Panc1 (cell line): ENCODE results near the gene PLEKHA7.

Experiments used
- POLR2AphosphoS5 ChIP-seq: IDR thresholded peaks from 2 replicates; pipeline ENCODE4 v1.6.1; 2012; ENCODE audit warnings: mild to moderate bottlenecking, low read depth, low read length, moderate library complexity
- TCF7L2 ChIP-seq: IDR thresholded peaks from 2 replicates; pipeline ENCODE4 v1.6.1; 2011; ENCODE audit warnings: mild to moderate bottlenecking, low read depth, low read length, inconsistent platforms
- TF ChIP-seq, protein P1 (sequence below): fragments of 450-650 bp; IDR thresholded peaks from 2 replicates; pipeline ENCODE4 v1.5.1; 2017; ENCODE audit warnings: mild to moderate bottlenecking
- TF ChIP-seq, protein P2 (sequence below), 2 experiments: IDR thresholded peaks; 2 replicates each; pipeline ENCODE4 v1.6.1; 2011 to 2012; ENCODE audit warnings: low read depth in 2 of 2, control low read depth in 1 of 2, low read length in 1 of 2, mild to moderate bottlenecking in 1 of 2, moderate library complexity in 1 of 2; ENCODE audit not compliant: insufficient read depth in 1 of 2

DNA sequence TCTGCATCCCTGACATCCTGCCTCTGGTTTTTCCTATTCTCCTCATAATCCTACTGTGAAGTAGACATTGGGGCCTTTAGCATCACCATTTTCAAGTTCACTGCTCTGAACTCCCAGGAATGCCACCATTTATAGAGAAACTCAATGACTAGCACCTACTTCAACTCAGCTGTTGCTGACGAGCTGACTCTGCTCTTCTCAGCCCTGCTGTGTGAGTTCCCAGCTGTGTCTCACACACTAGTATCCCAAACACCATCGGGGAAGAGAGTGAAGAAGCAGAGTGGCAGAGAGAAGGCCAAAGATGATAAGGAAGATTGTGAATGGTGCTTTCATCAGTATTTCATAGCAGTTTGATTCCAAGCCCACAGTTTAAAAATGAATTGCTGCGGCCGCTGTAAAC is 71.9 kb downstream of the PLEKHA7 start:
- TF ChIP-seq, protein P1, sequence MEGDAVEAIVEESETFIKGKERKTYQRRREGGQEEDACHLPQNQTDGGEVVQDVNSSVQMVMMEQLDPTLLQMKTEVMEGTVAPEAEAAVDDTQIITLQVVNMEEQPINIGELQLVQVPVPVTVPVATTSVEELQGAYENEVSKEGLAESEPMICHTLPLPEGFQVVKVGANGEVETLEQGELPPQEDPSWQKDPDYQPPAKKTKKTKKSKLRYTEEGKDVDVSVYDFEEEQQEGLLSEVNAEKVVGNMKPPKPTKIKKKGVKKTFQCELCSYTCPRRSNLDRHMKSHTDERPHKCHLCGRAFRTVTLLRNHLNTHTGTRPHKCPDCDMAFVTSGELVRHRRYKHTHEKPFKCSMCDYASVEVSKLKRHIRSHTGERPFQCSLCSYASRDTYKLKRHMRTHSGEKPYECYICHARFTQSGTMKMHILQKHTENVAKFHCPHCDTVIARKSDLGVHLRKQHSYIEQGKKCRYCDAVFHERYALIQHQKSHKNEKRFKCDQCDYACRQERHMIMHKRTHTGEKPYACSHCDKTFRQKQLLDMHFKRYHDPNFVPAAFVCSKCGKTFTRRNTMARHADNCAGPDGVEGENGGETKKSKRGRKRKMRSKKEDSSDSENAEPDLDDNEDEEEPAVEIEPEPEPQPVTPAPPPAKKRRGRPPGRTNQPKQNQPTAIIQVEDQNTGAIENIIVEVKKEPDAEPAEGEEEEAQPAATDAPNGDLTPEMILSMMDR: no peak
- TF ChIP-seq POLR2AphosphoS5 (no peak), TCF7L2 (no peak)
- TF ChIP-seq, protein P2, sequence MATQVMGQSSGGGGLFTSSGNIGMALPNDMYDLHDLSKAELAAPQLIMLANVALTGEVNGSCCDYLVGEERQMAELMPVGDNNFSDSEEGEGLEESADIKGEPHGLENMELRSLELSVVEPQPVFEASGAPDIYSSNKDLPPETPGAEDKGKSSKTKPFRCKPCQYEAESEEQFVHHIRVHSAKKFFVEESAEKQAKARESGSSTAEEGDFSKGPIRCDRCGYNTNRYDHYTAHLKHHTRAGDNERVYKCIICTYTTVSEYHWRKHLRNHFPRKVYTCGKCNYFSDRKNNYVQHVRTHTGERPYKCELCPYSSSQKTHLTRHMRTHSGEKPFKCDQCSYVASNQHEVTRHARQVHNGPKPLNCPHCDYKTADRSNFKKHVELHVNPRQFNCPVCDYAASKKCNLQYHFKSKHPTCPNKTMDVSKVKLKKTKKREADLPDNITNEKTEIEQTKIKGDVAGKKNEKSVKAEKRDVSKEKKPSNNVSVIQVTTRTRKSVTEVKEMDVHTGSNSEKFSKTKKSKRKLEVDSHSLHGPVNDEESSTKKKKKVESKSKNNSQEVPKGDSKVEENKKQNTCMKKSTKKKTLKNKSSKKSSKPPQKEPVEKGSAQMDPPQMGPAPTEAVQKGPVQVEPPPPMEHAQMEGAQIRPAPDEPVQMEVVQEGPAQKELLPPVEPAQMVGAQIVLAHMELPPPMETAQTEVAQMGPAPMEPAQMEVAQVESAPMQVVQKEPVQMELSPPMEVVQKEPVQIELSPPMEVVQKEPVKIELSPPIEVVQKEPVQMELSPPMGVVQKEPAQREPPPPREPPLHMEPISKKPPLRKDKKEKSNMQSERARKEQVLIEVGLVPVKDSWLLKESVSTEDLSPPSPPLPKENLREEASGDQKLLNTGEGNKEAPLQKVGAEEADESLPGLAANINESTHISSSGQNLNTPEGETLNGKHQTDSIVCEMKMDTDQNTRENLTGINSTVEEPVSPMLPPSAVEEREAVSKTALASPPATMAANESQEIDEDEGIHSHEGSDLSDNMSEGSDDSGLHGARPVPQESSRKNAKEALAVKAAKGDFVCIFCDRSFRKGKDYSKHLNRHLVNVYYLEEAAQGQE (IDR thresholded peaks at IDR 0.05; ENCODE audit: insufficient read depth in 1 of 2, low read depth in 2 of 2, low read length in 1 of 2): no peak
